OCI-LY7 (cell line): Measurements from ENCODE around the gene REV3L.

Experiments used
- EZH2phosphoT487 ChIP-seq: fragments of 200-600 bp; sonication (generic); IDR thresholded peaks from 2 replicates; pipeline ENCODE4 v1.6.1; 2018; ENCODE audit warnings: low read depth, borderline replicate concordance, mild to moderate bottlenecking, mixed run types, antibody characterized with exemption, low read length, moderate library complexity, mixed read lengths
- TF ChIP-seq, protein P1 (sequence below): fragments of 200-600 bp; sonication (generic); conservative IDR thresholded peaks from 2 replicates; pipeline ENCODE4 v1.5.1; 2014; ENCODE audit warnings: mild to moderate bottlenecking, antibody characterized with exemption, low read length, moderate library complexity, mixed read lengths

- TF ChIP-seq, protein P1, sequence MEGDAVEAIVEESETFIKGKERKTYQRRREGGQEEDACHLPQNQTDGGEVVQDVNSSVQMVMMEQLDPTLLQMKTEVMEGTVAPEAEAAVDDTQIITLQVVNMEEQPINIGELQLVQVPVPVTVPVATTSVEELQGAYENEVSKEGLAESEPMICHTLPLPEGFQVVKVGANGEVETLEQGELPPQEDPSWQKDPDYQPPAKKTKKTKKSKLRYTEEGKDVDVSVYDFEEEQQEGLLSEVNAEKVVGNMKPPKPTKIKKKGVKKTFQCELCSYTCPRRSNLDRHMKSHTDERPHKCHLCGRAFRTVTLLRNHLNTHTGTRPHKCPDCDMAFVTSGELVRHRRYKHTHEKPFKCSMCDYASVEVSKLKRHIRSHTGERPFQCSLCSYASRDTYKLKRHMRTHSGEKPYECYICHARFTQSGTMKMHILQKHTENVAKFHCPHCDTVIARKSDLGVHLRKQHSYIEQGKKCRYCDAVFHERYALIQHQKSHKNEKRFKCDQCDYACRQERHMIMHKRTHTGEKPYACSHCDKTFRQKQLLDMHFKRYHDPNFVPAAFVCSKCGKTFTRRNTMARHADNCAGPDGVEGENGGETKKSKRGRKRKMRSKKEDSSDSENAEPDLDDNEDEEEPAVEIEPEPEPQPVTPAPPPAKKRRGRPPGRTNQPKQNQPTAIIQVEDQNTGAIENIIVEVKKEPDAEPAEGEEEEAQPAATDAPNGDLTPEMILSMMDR = no peak
- no peak for TF ChIP-seq EZH2phosphoT487
These were observed 202.5 kb downstream of the REV3L start for GRCh38 chr6:111280445-111280955.
